ENCODE measurements around the gene GARNL3.

Gene GARNL3

GRCh38 chr9:127402401-127403090, 138.0 kb downstream of the GARNL3 start:
- FAIRE-seq: no peak
- TF ChIP-seq PAX5 (IDR thresholded peaks at IDR 0.05; ENCODE audit: insufficient read depth, low read length, severe bottlenecking): no peak
- no peak for TF ChIP-seq SPI1 (IDR thresholded peaks at IDR 0.05; ENCODE audit: low read depth, low read length)

GRCh38 chr9:127403507-127404192, 139.1 kb downstream of the GARNL3 start:
- FAIRE-seq: no peak
- TF ChIP-seq POLR2AphosphoS5 (IDR thresholded peaks at IDR 0.05; ENCODE audit: low read depth, low read length): no peak
- no peak for DNase-seq (ENCODE audit: insufficient read length, low spot score)

More at GRCh38 chr9:127402401-127403090, 138.0 kb downstream of the GARNL3 start:
- no peak for DNase-seq (ENCODE audit: insufficient read length, low spot score)

GRCh38 chr9:127404631-127405030, 140.1 kb downstream of the GARNL3 start:
- TF ChIP-seq POLR2AphosphoS5 (IDR thresholded peaks at IDR 0.05; ENCODE audit: low read depth, low read length) (no peak), POU2F2 (IDR thresholded peaks at IDR 0.05; ENCODE audit: low read depth, low read length) (no peak), SPI1 (IDR thresholded peaks at IDR 0.05; ENCODE audit: low read depth, low read length) (no peak), PAX5 (IDR thresholded peaks at IDR 0.05; ENCODE audit: insufficient read depth, low read length, severe bottlenecking) (no peak), TAF1 (IDR thresholded peaks at IDR 0.05; ENCODE audit: low read depth, low read length) (no peak), POLR2A (IDR thresholded peaks at IDR 0.05; ENCODE audit: low read depth, low read length) (no peak)
- DNase-seq (ENCODE audit: insufficient read length, low spot score): no peak
- FAIRE-seq: no peak

- no peak for TF ChIP-seq PAX5 (IDR thresholded peaks at IDR 0.05; ENCODE audit: insufficient read depth, low read length, severe bottlenecking)
- no peak for TF ChIP-seq TAF1 (IDR thresholded peaks at IDR 0.05; ENCODE audit: low read depth, low read length)
- TF ChIP-seq POLR2AphosphoS5 (IDR thresholded peaks at IDR 0.05; ENCODE audit: low read depth, low read length): no peak
- no peak for TF ChIP-seq POU2F2 (IDR thresholded peaks at IDR 0.05; ENCODE audit: low read depth, low read length)
- TF ChIP-seq SPI1 (IDR thresholded peaks at IDR 0.05; ENCODE audit: low read depth, low read length): no peak
- no peak for TF ChIP-seq POLR2A (IDR thresholded peaks at IDR 0.05; ENCODE audit: low read depth, low read length)
- FAIRE-seq: no peak
- no peak for DNase-seq (ENCODE audit: insufficient read length, low spot score)
These were observed 141.0 kb downstream of the GARNL3 start for GRCh38 chr9:127405344-127406125.

- FAIRE-seq (no peak), DNase-seq (ENCODE audit: insufficient read length, low spot score) (no peak)
- no peak for TF ChIP-seq POLR2A (IDR thresholded peaks at IDR 0.05; ENCODE audit: low read depth, low read length)
- no peak for TF ChIP-seq POLR2AphosphoS5 (IDR thresholded peaks at IDR 0.05; ENCODE audit: low read depth, low read length)
- no peak for TF ChIP-seq SPI1 (IDR thresholded peaks at IDR 0.05; ENCODE audit: low read depth, low read length)
- no peak for TF ChIP-seq TAF1 (IDR thresholded peaks at IDR 0.05; ENCODE audit: low read depth, low read length)
These were observed 142.4 kb downstream of the GARNL3 start for GRCh38 chr9:127406799-127407491.

GRCh38 chr9:127407492-127407843, 142.9 kb downstream of the GARNL3 start:
- no peak for DNase-seq (ENCODE audit: insufficient read length, low spot score)
- FAIRE-seq: no peak

GRCh38 chr9:127411122-127411521, 146.5 kb downstream of the GARNL3 start:
- DNase-seq (ENCODE audit: insufficient read length, low spot score) (no peak), FAIRE-seq (no peak)
- TF ChIP-seq TAF1 (IDR thresholded peaks at IDR 0.05; ENCODE audit: low read depth, low read length): no peak
- no peak for TF ChIP-seq PAX5 (IDR thresholded peaks at IDR 0.05; ENCODE audit: insufficient read depth, low read length, severe bottlenecking)
- no peak for TF ChIP-seq POU2F2 (IDR thresholded peaks at IDR 0.05; ENCODE audit: low read depth, low read length)
- TF ChIP-seq SPI1 (IDR thresholded peaks at IDR 0.05; ENCODE audit: low read depth, low read length): no peak
- no peak for TF ChIP-seq POLR2A (IDR thresholded peaks at IDR 0.05; ENCODE audit: low read depth, low read length)
- TF ChIP-seq POLR2AphosphoS5 (IDR thresholded peaks at IDR 0.05; ENCODE audit: low read depth, low read length): no peak

More at GRCh38 chr9:127407492-127407843, 142.9 kb downstream of the GARNL3 start:
- TF ChIP-seq TAF1 (IDR thresholded peaks at IDR 0.05; ENCODE audit: low read depth, low read length) (no peak), POLR2A (IDR thresholded peaks at IDR 0.05; ENCODE audit: low read depth, low read length) (no peak), SPI1 (IDR thresholded peaks at IDR 0.05; ENCODE audit: low read depth, low read length) (no peak), POLR2AphosphoS5 (IDR thresholded peaks at IDR 0.05; ENCODE audit: low read depth, low read length) (no peak), PAX5 (IDR thresholded peaks at IDR 0.05; ENCODE audit: insufficient read depth, low read length, severe bottlenecking) (no peak)

- FAIRE-seq: no peak
- DNase-seq (ENCODE audit: insufficient read length, low spot score): no peak
- TF ChIP-seq POLR2A (IDR thresholded peaks at IDR 0.05; ENCODE audit: low read depth, low read length) (no peak), TAF1 (IDR thresholded peaks at IDR 0.05; ENCODE audit: low read depth, low read length) (no peak), PAX5 (IDR thresholded peaks at IDR 0.05; ENCODE audit: insufficient read depth, low read length, severe bottlenecking) (no peak), POU2F2 (IDR thresholded peaks at IDR 0.05; ENCODE audit: low read depth, low read length) (no peak), SPI1 (IDR thresholded peaks at IDR 0.05; ENCODE audit: low read depth, low read length) (no peak), POLR2AphosphoS5 (IDR thresholded peaks at IDR 0.05; ENCODE audit: low read depth, low read length) (no peak)
These were observed 150.6 kb downstream of the GARNL3 start for GRCh38 chr9:127415141-127415540.

- TF ChIP-seq PAX5 (IDR thresholded peaks at IDR 0.05; ENCODE audit: insufficient read depth, low read length, severe bottlenecking) (no peak), POLR2A (IDR thresholded peaks at IDR 0.05; ENCODE audit: low read depth, low read length) (no peak), POLR2AphosphoS5 (IDR thresholded peaks at IDR 0.05; ENCODE audit: low read depth, low read length) (no peak), TAF1 (IDR thresholded peaks at IDR 0.05; ENCODE audit: low read depth, low read length) (no peak), SPI1 (IDR thresholded peaks at IDR 0.05; ENCODE audit: low read depth, low read length) (no peak), POU2F2 (IDR thresholded peaks at IDR 0.05; ENCODE audit: low read depth, low read length) (no peak)
- FAIRE-seq (no peak), DNase-seq (ENCODE audit: insufficient read length, low spot score) (no peak)
These were observed 151.1 kb downstream of the GARNL3 start for GRCh38 chr9:127415657-127416056.

Measured in GM12891 (cell line).